C4-2B (cell line): ENCODE data around the gene C19orf12.

Source experiments
- CTCF ChIP-seq: fragments of 450-650 bp; conservative IDR thresholded peaks from 2 replicates; pipeline ENCODE4 v1.5.1; 2017; ENCODE audit warnings: mild to moderate bottlenecking
- ZFX ChIP-seq: fragments of 450-650 bp; IDR thresholded peaks from 2 replicates; pipeline ENCODE4 v1.6.1; 2017

- TF ChIP-seq CTCF = no peak; the same call in 1 of the 2 replicates
- TF ChIP-seq ZFX = no peak
Observed at GRCh38 chr19:29671393-29672160, 43.5 kb downstream of the C19orf12 start.
